ENCODE results near the gene COA8. TPM values are rescaled to one million over a fixed set of nuclear protein-coding genes. Genes with fewer than 3 reads are reported as not detected.

COA8 gene
- total and polyA plus RNA-seq, 10 of the 15 experiments (the other 5 are each of a cell fraction or from before 2014, with no cell fraction given) = 6.1 to 69.5 (median 25.8) TPM

DNA sequence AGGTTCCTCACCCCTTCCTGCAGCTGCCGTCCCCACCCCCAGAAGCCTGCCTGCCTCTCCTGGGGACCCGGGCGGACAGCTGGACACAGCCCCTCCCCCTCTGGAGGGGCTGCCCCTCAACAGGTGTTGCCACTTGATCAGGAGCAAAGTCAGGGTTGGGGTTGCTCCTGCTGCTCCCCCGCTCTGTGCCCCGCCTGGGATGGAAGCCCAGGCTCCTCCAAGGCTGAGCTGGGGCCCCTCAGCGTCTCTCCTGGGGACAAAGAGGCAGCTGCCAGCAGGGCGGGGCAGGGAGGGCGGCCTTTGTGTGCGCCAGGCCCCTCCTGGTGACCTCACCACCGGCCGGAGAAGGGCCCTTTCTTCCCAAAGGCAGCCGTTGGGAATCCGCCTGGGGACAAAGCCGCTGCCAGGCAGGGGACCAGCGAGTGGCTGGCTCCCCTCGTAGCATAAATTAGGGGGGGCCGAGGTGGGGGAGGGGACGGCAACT lies 20.1 kb upstream of the COA8 start:
- SMC1A ChIA-PET (ENCODE audit: uncharacterized antibody, unreplicated experiment) = interaction anchor here (1.9 kb wide), 1 partner anchor 22 kb away, joined by 5 read pairs; no protein-coding TSS in a partner anchor
- H3K4me3 ChIP-seq = no peak overlapping the region
- H2AFZ ChIP-seq (ENCODE audit: control insufficient read depth, low read depth, low read length) = no peak overlapping the region
- H3K4me2 ChIP-seq (ENCODE audit: control insufficient read depth, insufficient read depth) = no peak overlapping the region
- H3K9ac ChIP-seq (ENCODE audit: control insufficient read depth, insufficient read depth, low read length) = no peak overlapping the region
- H3K79me2 ChIP-seq (ENCODE audit: control insufficient read depth, insufficient read depth, low read length) = no peaks in the 10 kb centered on the region
- H3K9me3 ChIP-seq (replicated peaks; ENCODE audit: control insufficient read depth, insufficient read depth, low read length) = no peaks in the 10 kb centered on the region
- 32% methylated on average over 18 of the region's 18 CpGs for WGBS (ENCODE audit: insufficient coverage, insufficient replicate concordance, low lambda C conversion rate, missing lambda C conversion rate)
- no peak for ATAC-seq
- FAIRE-seq = no peak
- CTCF ChIA-PET = interaction anchor here (2.8 kb wide), 1 partner anchor 24 kb away, joined by 16 read pairs; no protein-coding TSS in a partner anchor
- H3K4me1 ChIP-seq (ENCODE audit: control insufficient read depth, insufficient read depth, low read length) = no peaks in the 10 kb centered on the region
- H3K36me3 ChIP-seq (ENCODE audit: control insufficient read depth in 2 of 2, insufficient read depth in 2 of 2, low read length in 1 of 2) = no peaks in the 10 kb centered on the region
- no peaks in the 10 kb centered on the region for H3K27me3 ChIP-seq (replicated peaks in 1 of 2; ENCODE audit: control insufficient read depth in 2 of 2, insufficient read depth in 2 of 2, low read length in 1 of 2)
- BruUV-seq (replicated peaks) = no TSS peak
- H4K20me1 ChIP-seq (ENCODE audit: control insufficient read depth, insufficient read depth) = no peaks in the 10 kb centered on the region
- DNase-seq (ENCODE audit: low read depth, low spot score) = no peak
- in situ Hi-C loops (cut with MboI) (no loop called here), intact Hi-C loops (cut with micrococcal nuclease; ENCODE audit: unreplicated experiment) (no loop called here)
- no peak overlapping the region for H3K27ac ChIP-seq (ENCODE audit: control insufficient read depth, insufficient read depth)
- RAD21 ChIA-PET (ENCODE audit: unreplicated experiment) = no interaction called here
- POLR2A ChIA-PET = no interaction called here
- TF ChIP-seq, protein P1, sequence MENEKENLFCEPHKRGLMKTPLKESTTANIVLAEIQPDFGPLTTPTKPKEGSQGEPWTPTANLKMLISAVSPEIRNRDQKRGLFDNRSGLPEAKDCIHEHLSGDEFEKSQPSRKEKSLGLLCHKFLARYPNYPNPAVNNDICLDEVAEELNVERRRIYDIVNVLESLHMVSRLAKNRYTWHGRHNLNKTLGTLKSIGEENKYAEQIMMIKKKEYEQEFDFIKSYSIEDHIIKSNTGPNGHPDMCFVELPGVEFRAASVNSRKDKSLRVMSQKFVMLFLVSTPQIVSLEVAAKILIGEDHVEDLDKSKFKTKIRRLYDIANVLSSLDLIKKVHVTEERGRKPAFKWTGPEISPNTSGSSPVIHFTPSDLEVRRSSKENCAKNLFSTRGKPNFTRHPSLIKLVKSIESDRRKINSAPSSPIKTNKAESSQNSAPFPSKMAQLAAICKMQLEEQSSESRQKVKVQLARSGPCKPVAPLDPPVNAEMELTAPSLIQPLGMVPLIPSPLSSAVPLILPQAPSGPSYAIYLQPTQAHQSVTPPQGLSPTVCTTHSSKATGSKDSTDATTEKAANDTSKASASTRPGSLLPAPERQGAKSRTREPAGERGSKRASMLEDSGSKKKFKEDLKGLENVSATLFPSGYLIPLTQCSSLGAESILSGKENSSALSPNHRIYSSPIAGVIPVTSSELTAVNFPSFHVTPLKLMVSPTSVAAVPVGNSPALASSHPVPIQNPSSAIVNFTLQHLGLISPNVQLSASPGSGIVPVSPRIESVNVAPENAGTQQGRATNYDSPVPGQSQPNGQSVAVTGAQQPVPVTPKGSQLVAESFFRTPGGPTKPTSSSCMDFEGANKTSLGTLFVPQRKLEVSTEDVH (IDR thresholded peaks at IDR 0.05; ENCODE audit: low read depth, partially characterized antibody) = no peak
- TF ChIP-seq YBX1 (IDR thresholded peaks at IDR 0.05) (no peak), RFX5 (IDR thresholded peaks at IDR 0.05; ENCODE audit: low read depth, low read length) (no peak), CBX3 (IDR thresholded peaks at IDR 0.05; ENCODE audit: borderline replicate concordance, low read depth) (no peak), ETV6 (conservative IDR thresholded peaks at IDR 0.05 in 1 of 2, IDR thresholded peaks at IDR 0.05 in 1 of 2; ENCODE audit: borderline replicate concordance in 1 of 2, low read depth in 1 of 2) (no peak), TCF3 (IDR thresholded peaks at IDR 0.05; ENCODE audit: borderline replicate concordance, insufficient read depth, low read depth, low read length) (no peak), SRF (IDR thresholded peaks at IDR 0.05; ENCODE audit: low read depth in 2 of 2, low read length in 2 of 2) (no peak), CHD1 (IDR thresholded peaks at IDR 0.05; ENCODE audit: low read depth, low read length) (no peak)
- TF ChIP-seq, protein P2, sequence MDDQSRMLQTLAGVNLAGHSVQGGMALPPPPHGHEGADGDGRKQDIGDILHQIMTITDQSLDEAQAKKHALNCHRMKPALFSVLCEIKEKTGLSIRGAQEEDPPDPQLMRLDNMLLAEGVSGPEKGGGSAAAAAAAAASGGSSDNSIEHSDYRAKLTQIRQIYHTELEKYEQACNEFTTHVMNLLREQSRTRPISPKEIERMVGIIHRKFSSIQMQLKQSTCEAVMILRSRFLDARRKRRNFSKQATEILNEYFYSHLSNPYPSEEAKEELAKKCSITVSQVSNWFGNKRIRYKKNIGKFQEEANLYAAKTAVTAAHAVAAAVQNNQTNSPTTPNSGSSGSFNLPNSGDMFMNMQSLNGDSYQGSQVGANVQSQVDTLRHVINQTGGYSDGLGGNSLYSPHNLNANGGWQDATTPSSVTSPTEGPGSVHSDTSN (IDR thresholded peaks at IDR 0.05; ENCODE audit: insufficient replicate concordance, low read depth, low read length) = no peak
- TF ChIP-seq, protein P3, sequence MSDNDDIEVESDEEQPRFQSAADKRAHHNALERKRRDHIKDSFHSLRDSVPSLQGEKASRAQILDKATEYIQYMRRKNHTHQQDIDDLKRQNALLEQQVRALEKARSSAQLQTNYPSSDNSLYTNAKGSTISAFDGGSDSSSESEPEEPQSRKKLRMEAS (IDR thresholded peaks at IDR 0.05; ENCODE audit: low read depth, low read length) = no peak
- TF ChIP-seq, protein P4, sequence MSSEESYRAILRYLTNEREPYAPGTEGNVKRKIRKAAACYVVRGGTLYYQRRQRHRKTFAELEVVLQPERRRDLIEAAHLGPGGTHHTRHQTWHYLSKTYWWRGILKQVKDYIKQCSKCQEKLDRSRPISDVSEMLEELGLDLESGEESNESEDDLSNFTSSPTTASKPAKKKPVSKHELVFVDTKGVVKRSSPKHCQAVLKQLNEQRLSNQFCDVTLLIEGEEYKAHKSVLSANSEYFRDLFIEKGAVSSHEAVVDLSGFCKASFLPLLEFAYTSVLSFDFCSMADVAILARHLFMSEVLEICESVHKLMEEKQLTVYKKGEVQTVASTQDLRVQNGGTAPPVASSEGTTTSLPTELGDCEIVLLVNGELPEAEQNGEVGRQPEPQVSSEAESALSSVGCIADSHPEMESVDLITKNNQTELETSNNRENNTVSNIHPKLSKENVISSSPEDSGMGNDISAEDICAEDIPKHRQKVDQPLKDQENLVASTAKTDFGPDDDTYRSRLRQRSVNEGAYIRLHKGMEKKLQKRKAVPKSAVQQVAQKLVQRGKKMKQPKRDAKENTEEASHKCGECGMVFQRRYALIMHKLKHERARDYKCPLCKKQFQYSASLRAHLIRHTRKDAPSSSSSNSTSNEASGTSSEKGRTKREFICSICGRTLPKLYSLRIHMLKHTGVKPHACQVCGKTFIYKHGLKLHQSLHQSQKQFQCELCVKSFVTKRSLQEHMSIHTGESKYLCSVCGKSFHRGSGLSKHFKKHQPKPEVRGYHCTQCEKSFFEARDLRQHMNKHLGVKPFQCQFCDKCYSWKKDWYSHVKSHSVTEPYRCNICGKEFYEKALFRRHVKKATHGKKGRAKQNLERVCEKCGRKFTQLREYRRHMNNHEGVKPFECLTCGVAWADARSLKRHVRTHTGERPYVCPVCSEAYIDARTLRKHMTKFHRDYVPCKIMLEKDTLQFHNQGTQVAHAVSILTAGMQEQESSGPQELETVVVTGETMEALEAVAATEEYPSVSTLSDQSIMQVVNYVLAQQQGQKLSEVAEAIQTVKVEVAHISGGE (CRISPR knock-in tag; IDR thresholded peaks at IDR 0.05) = no peak
- TF ChIP-seq, protein P5, sequence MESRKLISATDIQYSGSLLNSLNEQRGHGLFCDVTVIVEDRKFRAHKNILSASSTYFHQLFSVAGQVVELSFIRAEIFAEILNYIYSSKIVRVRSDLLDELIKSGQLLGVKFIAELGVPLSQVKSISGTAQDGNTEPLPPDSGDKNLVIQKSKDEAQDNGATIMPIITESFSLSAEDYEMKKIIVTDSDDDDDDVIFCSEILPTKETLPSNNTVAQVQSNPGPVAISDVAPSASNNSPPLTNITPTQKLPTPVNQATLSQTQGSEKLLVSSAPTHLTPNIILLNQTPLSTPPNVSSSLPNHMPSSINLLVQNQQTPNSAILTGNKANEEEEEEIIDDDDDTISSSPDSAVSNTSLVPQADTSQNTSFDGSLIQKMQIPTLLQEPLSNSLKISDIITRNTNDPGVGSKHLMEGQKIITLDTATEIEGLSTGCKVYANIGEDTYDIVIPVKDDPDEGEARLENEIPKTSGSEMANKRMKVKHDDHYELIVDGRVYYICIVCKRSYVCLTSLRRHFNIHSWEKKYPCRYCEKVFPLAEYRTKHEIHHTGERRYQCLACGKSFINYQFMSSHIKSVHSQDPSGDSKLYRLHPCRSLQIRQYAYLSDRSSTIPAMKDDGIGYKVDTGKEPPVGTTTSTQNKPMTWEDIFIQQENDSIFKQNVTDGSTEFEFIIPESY (IDR thresholded peaks at IDR 0.05) = no peak
- TF ChIP-seq, protein P6, sequence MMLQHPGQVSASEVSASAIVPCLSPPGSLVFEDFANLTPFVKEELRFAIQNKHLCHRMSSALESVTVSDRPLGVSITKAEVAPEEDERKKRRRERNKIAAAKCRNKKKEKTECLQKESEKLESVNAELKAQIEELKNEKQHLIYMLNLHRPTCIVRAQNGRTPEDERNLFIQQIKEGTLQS (IDR thresholded peaks at IDR 0.05; ENCODE audit: borderline replicate concordance, extremely low read depth, low read depth, low read length) = no peak
